HCEC 1CT (cell line): ENCODE results near the gene HLA-DQA2.
"Not testable (repeated sequence)": the region's sequence is repeated elsewhere in the genome, so short reads cannot be mapped to it uniquely, and the experiment has no call there.

Source experiments
- DNase-seq: peaks from one replicate; pipeline ENCODE4 v3.0.0-alpha.2; 2017

The HLA-DQA2 gene

DNA sequence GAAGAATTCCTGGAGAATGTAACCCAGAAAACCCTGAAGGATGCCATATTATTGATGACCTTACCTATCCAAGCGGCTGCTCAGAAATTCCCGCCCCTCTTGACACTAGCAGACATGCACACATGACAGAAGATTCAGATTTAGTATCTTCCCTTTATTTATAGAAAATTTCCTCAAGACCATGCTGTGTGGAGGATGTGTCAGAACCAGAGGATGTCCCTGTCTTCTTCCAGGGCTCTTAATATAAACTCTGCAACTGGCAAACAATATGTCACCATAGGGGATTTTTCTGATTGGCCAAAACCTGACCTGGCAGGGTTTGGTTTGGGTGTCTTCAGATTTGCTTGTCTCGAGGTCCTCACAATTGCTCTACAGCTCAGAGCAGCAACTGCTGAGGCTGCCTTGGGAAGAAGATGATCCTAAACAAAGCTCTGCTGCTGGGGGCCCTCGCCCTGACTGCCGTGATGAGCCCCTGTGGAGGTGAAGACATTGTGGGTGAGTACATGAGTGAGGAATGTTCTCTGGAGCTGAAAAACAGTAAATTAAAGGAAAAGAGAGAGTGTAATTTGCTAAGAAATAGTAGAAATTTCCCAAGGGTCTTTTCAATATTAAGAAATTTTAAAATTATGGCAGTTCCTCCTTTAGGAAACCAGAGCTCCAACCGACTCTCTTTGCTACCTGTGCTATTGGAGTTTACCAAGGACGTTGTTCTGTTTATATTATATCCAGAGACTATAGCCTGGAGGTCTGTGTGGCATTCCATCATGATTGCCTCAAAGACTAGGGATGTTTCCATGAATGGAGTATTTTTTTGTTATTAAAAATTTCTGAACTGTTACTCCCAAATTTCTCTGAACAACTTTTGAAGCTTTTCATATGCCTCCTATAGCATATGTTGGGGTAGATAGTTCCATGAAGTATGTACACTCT lies at the start of gene HLA-DQA2:
HLA-DQA2 (plus strand) TSS at position 361 of the 930 bp plus-strand sequence; CDS start at position 414, 53 bp downstream.
- DNase-seq, result no peak

GRCh38 chr6:32692019-32692418 lies 49.2 kb upstream of the HLA-DQA2 start:
- no peak for DNase-seq

DNA sequence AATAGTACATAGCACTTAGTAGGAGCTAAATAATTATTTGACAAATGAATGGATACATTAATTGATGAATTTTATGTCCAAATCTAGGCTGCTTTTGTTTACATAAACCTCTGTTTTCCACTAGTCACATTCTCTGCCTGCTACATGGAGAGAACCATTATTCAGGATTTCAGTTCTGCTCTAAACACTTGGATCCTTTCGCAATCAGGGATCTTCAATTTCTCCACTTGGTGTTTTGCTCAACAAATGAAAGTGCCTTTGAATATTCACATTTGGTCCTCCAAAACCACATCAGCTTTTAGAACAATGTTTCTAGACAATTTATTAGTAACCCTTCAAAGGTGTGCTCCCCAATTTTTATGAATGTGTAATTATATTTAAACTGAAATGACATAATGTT lies 44.2 kb upstream of the HLA-DQA2 start:
- DNase-seq, result no peak

- DNase-seq, result peak; percentile 38
These were observed 40.7 kb upstream of the HLA-DQA2 start for GRCh38 chr6:32700391-32701040.

DNA sequence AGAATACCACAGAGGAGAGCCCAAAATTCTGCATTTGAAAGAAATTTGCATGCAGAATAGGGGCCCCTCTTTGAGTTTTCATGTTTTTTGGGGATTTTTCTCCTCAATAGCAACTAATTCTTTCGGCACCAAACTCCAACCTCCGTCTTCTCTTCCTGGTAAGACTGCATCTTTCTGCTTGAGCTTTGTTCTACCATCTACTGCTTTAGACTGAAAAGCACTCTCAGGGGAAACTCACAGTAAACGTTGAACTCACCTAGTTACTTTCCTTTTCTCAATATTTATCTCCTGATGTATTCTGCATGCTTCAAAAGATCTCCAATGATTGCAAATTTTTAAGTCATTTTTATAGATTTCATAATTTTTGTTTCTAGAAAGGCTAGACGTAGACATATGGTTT lies 37.8 kb upstream of the HLA-DQA2 start:
- DNase-seq, result no peak

DNA sequence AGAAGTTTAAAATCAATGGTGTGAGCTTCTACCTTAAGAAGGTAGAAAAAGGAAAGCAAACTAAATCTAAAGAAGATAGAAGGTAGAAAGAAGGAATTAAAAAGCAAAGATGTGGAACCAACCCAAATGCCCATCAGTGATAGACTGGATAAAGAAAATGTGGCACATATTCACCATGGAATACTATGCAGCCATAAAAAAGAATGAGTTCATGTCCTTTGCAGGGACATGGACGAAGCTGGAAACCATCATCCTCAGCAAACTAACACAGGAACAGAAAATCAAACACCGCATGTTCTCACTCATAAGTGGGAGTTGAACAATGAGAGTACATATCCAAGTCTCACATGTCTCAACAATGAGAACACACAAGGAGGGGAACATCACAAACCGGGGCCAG lies 36.0 kb upstream of the HLA-DQA2 start:
- DNase-seq, result not testable (repeated sequence)

GRCh38 chr6:32709625-32710024 lies 31.6 kb upstream of the HLA-DQA2 start:
- no peak for DNase-seq

GRCh38 chr6:32713241-32713640 lies 27.9 kb upstream of the HLA-DQA2 start:
- DNase-seq, result no peak

- DNase-seq, result no peak
These were observed 24.8 kb upstream of the HLA-DQA2 start for GRCh38 chr6:32716396-32716795.

- no peak for DNase-seq
These were observed 22.3 kb upstream of the HLA-DQA2 start for GRCh38 chr6:32718879-32719278.

- DNase-seq, result no peak
These were observed 3.1 kb upstream of the HLA-DQA2 start for GRCh38 chr6:32738126-32738525.

GRCh38 chr6:32742374-32742773 lies 1.2 kb downstream of the HLA-DQA2 start:
- no peak for DNase-seq

DNA sequence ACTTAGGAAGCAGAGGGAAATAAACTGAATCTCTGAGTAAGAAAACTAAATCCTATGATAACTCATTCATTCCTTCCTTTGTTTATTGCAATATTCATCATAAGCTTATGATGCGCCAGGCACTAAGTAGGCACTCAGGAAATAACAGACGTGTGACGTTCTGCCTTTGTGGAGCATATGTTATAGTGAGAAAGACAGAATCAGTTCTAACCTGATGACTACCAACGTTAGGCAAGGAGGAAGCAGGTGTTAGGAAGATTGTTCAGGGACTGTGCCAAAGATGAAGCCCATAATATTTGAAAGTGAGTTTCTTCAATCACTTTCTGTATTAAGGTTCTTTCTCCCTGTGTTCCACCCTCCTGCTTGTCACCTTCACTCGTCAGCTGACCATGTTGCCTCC lies 3.6 kb downstream of the HLA-DQA2 start:
- DNase-seq, result no peak

- not testable (repeated sequence) for DNase-seq
These were observed 4.5 kb downstream of the HLA-DQA2 start for GRCh38 chr6:32745649-32746048.

DNA sequence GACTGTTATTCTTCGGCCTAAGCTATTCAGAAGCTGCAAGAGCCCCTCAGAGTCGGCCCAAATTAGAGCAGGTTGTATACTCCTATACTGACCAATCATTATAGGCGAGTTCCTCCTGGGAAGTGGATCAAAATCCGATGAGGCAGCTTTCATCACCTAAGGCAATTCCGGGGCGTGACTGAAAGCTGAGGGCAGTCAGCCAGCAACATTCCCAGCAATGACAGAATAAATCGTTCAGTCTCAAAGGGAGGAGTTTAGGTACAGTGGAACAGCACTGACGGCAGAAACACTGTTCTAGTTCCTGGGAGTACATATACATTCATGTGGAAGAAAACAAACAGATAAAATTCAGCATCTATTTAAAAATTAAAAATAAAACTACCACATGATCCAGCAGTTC lies 11.4 kb downstream of the HLA-DQA2 start:
- no peak for DNase-seq

DNA sequence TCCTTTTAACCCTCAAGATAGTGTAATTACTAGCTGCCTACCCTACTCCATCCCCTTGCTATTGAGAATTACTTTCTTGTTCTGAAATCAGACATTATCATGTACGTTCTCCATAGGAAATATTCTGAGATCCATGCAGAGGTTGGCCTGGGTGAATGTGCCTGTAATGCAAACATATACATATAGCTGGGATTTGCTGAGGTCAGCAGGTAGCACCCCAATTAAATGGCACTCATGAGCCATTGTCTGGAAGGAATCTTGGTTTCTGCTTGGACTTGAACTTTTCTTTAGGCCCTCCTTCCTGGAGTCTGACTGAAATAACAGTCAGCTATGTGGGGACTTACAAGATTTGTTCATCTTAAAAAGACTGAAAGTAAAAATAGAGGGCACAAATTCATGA lies 18.5 kb downstream of the HLA-DQA2 start:
- DNase-seq, result no peak

- DNase-seq, result no peak
These were observed 19.9 kb downstream of the HLA-DQA2 start for GRCh38 chr6:32761072-32761471.

DNA sequence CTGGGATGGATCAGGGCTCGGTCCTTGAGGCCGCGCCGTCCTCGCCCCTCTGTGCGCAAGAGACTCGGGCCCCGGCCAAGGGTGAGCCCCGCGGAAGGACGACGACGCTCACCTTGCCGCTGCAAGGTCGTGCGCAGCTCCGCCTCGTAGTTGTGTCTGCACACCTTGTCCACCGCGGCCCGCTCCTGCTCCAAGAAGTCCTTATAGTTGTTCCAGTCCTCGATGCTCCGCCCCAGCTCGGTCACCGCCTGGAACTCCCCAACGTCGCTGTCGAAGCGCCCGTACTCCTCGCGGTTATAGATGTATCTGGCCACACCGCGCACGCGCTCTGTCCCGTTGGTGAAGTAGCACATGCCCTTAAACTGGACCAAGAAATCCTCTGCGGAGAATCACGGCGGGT lies 20.4 kb downstream of the HLA-DQA2 start:
- DNase-seq, result no peak

GRCh38 chr6:32763421-32763820 lies 22.2 kb downstream of the HLA-DQA2 start, which contains the start of gene HLA-DQB2:
Gene HLA-DQB2 (minus strand): TSS chr6:32763532. CDS start chr6:32763470, 62 bp downstream.
- no peak for DNase-seq

DNA sequence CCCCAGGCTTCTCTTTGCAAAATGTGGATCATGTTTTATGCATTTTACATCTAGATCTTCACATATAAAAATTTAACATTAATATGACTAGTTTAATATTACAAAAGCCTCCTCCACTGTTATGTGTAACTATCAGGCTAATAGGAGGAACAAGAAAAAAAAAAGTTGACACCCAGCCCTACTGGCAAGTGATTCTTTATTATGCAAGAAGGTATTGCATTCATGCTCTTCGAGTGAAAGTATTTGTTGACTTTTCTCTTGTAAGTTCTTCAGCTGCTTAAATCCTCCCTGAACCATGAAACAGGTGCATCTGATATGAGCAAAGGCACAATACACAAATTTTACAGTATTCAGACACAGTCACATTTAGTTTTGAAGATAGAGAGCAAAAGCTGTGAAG lies 22.9 kb downstream of the HLA-DQA2 start:
- DNase-seq, result no peak

- no peak for DNase-seq
These were observed 31.5 kb downstream of the HLA-DQA2 start for GRCh38 chr6:32772656-32773055.

GRCh38 chr6:32774426-32774825 lies 33.2 kb downstream of the HLA-DQA2 start:
- no peak for DNase-seq

DNA sequence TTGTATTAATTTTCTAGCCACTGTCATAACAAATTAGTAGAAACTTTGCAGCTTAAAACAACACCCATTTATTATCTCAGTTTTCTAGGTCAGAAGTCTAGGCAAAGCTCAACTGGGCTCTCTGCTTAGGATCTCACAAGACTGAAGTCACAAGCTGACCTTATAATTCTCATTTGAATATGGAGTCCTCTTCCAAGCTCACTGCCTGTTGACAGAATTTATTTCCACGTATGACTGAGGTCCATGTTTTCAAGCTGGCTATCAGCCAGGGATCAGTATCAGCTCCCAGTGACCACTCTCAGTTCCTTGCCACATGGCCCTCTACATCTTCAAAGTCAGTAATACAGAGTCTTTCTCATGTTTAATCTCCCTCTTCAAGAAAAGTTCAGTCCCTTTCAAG lies 33.9 kb downstream of the HLA-DQA2 start:
- DNase-seq, result no peak

DNA sequence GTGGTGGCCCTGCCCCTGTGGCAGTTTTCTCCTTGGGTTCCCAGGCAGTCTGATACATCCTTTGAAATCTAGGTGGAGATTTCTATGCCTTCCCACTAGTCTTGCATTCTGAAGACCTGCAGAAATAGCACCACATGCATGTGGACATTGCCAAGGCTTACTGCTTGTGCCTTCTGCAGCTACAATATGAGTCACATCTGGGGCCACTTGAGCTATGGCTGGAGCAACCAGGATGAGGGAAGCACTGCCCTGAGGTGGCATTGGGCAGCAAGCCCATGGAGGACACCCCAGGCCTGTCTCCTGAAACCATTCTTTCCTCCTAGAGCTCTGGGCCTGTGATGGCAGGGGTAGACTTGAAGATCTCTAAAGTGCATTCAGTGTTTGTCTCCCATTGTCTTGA lies 37.8 kb downstream of the HLA-DQA2 start:
- DNase-seq, result no peak
